OCI-LY3 (cell line): ENCODE measurements around the gene PIK3CA.

Source experiments
- CTCF ChIP-seq: fragments of 200-600, 300-600 bp; sonication (generic); IDR thresholded peaks from 2 replicates; pipeline ENCODE4 v1.5.1; 2014; ENCODE audit warnings: antibody characterized with exemption, low read length, low read depth
- EZH2phosphoT487 ChIP-seq: fragments of 200-600 bp; shearing (Covaris generic); IDR thresholded peaks from 2 replicates; pipeline ENCODE4 v1.6.1; 2018; ENCODE audit warnings: antibody characterized with exemption, mixed run types, low read depth

- TF ChIP-seq CTCF (no peak), EZH2phosphoT487 (no peak)
These were observed 133.7 kb downstream of the PIK3CA start for GRCh38 chr3:179281825-179282224.
